HuH-7.5 (cell line): Measurements from ENCODE around the gene CTDSPL.

Source experiments
- DNase-seq: peaks from one replicate; pipeline ENCODE4 v3.0.0; 2011; ENCODE audit warnings: low spot score

Gene CTDSPL

DNA sequence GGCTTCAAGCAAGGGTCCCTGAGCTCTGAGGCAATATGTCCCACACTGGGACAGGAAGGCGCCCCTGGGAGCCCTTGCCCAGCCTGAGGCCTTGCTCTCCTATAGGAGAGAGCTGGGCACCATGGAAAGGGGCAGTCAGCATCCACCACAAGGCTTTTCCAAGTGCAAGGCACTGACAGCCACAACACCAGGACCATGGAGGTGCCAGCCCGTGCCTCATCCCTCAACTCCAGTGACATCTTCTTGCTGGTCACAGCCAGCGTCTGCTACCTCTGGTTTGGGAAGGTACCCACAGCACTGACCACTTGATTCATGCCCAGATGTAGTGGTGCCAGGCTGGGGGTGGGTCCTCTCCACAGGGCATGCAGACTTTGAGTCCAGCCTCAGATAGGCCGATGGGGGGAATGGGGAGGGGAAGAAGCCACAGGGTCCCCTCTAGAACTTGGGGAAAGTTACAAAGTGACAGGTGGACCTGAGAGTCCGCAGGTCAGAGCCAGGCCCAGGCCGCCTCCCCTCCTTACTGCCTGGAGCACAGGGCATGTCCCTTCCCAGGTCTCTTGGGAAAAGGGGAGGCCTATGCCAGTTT is 140.7 kb downstream of the CTDSPL start:
- DNase-seq, result no peak

DNA sequence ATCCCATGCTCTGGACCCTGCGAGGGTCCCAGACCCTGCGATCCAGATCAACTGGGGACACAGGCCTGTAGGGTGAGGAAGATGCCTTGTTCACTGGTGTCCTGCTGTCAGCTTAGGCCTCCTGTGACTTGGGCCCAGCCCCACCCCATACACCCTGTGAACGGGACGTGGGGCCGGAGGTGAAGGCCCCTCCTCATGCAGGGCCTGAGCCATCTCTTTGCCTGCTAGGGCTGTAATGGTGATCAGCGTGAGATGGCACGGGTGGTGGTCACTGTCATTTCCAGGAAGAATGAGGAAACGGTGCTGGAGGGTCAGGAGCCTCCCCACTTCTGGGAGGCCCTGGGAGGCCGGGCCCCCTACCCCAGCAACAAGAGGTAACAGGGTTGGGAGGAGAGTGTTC is 141.3 kb downstream of the CTDSPL start:
- no peak for DNase-seq

DNA sequence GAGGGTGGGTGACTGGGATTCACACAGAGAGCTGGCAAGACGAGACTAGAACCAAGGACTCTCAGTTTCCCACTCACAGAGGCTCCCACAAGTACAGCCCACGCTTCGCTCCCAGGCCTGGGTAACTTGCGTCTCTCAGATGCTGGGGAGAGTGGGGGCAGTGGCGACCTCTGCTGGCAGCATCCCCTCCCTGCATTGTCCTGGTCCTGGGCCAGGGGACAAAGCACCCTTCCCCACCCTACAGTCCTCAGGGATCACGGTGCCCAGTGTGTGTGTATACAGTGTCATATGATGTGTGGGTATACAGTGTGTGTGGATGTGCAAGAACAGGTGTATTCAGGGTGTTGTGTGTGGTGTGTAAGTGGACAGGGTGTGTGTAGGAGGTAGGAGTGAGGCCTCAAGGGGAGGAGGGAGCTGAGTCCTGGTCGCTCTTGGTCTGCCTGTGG is 141.7 kb downstream of the CTDSPL start:
- peak; percentile 77 for DNase-seq

DNA sequence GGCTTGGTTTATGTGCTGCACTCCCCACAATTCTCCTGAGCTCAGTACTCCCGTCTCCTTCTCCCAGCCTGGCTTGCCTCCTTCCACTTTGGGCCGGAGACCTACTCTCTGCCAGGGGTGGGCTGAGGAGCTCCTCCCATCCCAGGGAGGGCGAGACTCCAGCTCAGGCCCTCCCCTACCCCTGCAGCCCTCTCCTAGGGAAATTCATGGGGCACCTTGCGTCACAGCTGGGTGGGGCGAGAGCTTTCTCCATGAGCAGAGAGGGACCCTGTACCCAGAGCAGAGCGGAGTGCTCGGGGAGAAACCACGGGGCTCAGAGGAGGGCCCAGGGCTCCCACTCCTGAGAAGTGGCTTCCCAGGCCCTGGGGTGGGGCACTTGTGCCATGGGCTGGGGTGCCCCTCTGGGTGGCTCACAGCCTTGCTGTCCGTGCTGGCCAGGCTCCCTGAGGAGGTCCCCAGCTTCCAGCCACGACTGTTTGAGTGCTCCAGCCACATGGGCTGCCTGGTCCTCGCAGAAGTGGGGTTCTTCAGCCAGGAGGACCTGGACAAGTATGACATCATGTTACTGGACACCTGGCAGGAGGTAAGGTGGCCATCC is 142.2 kb downstream of the CTDSPL start:
- DNase-seq, result no peak

DNA sequence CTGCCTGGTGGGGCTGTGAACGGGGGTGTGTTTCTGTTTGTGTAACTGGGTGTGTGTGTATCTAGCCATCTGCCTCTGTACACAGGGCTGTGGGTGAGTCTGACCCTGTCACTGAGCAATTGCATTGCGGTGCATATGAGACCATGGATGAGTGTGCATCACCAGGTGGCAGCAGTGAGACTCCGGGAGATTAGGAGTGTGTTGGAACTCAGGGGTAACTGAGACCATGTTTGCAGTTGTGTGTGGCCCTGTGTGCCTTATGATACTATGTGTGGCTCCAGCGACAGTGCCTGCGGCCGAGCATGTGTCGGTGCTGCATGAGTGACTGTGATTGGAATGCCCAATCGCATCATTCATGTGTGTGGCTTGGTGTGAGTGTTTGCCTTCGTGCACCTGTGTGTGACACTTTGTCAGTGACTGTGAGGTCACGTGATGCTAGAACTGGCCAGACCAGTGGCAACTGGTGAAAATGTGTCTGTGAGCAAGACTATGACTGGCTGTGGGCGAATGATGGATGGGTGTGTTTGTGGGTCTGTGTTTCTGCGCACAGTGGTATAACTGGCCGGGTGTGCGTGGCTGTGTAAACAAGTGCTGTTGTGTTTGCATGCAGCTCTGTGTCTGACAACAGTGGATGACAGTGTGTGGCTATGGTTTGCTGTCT is 142.9 kb downstream of the CTDSPL start:
- peak; percentile 89 for DNase-seq

DNA sequence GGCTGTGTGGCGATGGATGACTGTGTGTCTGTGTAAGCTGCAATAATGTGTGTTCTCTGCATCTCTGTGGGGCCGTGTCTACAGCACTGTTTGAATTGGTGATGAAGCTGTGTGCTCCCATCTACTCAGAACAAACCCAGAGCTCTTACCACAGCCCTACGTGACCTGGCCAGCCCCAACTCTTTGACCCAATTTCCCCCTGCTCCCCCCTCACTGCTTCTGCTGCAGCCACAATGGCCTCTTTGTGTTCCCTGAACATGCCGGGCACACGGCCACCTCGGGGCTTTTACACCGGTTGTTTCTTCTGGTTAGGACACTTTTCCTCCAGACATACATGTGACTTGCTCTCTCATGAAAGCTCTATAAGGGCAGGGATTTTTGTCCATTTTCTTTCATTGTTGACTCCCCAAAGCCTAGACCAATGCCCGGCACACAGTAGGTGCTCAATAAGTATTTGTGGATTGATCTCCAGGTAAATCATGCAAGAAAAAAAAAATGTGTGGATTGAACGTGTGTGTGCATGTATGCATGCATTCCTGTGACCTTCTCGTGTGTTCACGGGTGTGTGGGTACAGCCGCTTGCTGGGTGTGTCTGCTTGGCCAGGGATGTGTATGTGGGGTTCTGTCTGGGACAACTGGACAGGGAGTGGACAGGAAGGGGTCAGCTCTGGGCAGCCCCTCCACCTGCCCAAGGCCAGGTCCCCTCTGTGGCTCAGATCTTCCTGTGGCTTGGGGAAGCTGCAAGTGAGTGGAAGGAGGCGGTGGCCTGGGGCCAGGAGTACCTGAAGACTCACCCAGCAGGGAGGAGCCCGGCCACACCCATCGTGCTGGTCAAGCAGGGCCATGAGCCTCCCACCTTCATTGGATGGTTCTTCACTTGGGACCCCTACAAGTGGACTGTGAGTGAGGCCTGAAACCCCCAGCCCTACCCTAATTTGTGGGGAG is 143.7 kb downstream of the CTDSPL start:
- DNase-seq, result peak; percentile 74

DNA sequence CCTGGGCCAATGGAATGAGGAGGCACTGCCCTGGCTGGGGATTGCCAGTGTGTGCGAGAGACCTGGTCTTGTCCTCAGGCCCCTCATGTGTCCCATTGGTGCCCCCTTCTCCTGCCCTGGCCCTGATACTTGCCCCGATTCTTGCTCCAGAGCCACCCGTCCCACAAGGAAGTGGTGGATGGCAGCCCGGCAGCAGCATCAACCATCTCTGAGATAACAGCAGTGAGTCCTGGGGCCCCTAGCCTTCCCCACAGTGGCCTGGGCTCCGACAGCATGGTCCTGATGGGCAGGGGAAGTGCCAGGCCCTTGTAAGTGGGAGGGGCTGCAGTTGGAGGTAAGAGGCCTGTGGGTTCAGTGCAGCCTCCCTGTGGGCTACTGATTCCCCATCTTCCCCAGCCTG is 144.4 kb downstream of the CTDSPL start:
- no peak for DNase-seq

DNA sequence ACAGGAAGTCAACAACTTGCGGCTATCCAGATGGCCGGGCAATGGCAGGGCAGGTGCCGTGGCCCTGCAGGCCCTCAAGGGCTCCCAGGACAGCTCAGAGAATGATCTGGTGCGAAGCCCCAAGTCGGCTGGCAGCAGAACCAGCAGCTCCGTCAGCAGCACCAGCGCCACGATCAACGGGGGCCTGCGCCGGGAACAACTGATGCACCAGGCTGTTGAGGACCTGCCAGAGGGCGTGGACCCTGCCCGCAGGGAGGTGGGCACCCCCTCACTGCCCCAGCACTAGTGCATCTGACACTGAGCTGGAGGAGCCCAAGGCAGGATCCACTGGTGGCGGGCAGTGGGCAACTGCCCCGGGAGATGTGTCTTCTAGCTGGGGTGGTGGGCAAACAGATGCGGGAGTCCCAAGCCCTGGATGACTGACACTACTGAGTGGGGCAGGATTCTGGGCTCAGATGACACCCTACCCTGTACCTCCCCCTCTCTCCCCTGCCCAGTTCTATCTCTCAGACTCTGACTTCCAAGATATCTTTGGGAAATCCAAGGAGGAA is 144.8 kb downstream of the CTDSPL start:
- no peak for DNase-seq

DNA sequence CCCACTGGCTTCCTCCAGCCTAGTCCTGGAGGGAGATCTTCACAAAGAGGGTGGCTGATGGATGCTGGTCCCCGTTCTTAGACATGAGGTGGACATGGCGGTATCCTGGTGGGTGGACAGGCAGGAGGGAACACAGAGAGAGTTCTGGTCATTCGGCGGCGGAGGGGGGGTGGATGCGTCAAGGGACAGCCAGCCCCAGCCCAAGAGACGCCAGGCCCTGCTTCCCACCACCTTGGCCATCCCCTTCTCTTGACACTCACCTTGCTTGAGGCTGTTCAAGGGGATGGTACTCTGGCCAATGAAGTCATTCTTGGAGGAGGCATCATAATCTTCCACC is 146.0 kb downstream of the CTDSPL start:
- DNase-seq, result no peak

DNA sequence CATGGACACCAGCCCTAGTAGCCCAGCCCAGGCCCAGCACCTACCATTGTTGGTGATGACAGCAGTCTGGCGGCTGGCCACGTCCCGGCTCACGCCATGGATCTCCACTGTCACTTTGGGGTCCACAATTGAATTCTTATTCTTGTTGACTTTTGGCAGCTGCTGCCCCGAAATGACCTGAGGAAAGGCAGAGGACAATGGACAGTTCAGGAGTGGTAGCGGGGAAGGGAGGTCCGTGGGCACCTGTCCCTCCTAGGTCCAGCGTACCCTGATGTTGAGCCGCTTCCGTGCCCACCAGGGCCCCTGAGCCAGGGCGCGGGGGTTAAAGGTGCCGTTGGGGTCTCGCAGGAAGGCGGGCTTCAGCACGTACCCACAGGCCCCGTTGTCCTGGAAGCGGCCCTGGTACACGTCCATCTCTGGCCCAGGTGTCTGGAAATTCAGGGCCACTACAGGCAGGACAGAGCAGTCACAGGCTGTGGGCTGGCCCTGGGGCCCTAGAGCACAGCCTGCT is 146.6 kb downstream of the CTDSPL start:
- no peak for DNase-seq

DNA sequence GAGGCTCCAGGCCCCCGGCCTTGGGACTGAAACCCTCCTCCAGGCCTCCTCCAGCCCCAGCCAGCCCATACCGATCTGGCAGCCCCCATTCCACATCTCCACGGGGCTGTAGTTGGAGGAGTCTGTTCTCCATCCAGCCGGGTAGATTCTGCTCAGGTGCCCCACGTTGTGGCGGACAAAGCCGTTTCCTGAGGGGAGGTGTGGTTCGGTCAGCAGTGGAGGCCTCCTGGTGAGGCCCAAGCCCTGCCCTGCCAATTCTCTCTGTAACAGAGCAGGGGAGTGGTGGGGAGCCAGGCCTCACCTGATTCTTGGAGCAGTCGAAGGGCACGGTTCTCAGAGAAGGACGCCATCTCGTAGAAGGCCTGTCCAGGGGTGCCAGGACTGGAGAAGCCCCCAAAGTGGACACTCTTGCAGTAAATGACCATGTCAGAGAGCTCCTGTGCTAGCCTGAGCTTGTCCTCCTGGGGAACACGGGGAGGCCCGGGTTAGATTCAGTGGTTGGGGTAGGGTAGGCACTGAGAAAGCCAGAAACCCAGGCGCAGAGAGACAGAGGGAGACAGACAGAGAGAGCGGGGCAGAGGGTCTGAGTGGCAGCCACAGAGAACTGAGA is 147.4 kb downstream of the CTDSPL start:
- no peak for DNase-seq

DNA sequence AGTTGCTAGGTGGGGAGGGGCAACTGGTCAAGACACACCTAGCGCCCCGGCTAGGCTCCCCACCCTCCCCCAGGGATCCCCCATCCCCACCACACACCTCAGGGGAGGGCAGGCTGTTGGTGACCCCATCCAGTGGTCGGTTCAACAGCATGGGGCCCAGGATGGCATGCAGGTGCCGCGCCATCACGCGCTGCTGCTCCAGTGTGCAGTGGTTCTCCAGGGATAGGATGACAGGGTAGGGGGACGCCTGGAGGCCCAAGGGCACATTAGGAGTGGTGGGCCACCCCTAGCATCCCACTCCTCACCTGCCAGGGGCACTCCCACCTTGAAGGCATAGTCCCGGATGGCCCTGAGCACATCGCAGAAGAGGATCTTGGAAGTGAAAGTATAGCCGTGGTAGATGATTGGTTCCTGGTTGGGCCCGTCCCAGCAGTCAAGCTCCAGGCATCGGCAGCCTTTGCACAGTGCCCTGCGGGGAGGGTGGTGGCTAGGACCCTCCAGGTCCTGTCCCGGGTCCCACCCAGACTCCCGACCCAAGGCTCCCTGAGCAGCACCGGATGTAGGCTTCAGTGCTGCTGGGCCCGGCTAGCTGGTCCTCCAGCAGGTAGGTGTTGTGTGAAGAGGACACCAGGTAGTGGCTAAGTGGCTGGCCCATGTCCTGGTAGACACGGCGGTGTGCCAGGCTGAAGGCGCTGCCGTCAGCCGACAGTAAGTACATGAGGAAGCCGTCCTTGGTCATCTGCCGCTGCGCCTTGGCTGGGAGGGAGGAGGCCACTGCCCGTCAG is 148.3 kb downstream of the CTDSPL start:
- no peak for DNase-seq

DNA sequence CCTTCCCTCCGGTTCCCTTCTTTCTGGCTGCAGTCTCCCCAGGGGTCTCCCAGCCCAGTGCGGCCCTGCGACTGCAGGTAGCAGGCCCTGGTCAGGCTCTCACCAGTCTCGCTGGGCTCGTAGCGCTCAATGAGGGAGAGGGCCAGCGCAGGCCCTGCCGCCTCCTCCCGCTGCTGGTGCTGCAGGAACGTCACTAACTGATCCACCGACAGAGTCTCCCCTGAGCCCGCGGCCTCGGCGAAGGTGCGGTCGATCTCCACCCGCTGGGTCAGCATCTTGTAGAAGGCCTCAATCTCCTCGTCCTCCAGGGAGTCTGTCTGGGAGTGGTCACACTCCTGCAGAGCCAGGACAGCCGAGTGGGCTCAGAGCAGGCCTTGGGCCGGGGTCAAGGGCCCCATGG is 149.4 kb downstream of the CTDSPL start:
- DNase-seq, result no peak

DNA sequence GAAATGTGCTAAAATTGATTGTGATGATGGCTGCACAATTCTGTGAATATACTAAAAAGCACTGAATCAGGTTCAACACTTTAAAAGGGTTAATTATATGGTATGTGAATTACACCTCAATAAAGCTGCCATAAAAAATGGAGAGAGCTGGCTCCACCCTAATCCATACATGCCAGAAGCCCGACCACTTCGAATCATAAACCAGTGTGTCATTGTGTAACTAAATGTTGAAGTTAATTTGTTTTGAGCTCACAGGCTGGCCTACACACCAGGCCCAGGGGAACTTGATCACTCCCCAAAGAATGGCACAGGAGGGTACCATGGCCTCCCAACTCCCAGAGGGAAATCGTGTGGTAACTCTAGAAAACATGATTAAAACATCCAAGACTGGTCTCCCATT is 153.8 kb downstream of the CTDSPL start:
- no peak for DNase-seq

DNA sequence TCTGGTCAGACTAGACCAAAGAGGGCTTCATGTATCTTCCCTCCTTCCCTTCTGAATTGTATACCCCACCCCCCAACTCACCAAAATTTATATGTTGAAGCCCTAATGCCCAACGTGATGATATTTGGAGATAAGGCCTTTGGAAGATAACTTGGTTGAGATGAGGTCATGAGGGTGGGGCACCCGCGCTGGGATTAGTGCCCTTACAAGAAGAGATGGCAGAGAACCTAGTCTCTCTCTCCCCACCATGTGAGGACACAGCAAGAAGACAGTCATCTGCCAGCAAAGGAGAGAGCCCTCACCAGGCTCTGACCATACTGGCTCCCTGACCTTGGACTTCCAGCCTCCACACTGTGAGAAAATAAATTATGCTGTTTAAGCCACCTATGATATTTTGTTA is 154.3 kb downstream of the CTDSPL start:
- no peak for DNase-seq

DNA sequence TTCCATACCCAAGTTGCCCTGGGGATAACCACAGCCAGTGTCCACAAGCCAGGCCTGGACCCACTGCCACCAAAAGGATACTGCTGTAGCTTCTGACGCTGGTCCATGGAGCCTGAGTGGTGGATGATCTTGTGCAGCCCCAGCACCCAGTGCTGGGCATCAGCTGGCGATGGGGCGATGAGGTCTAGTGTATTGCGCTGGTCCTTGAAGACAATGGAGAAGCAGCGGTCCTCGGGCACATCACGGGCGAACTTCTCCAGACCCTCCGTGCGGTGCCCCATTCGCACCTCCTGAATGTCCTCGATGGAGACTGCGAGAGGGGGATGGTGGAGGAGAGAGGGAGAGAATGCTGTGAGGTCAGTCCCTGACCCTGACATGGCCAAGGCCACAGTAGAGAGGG is 154.7 kb downstream of the CTDSPL start:
- DNase-seq, result no peak

DNA sequence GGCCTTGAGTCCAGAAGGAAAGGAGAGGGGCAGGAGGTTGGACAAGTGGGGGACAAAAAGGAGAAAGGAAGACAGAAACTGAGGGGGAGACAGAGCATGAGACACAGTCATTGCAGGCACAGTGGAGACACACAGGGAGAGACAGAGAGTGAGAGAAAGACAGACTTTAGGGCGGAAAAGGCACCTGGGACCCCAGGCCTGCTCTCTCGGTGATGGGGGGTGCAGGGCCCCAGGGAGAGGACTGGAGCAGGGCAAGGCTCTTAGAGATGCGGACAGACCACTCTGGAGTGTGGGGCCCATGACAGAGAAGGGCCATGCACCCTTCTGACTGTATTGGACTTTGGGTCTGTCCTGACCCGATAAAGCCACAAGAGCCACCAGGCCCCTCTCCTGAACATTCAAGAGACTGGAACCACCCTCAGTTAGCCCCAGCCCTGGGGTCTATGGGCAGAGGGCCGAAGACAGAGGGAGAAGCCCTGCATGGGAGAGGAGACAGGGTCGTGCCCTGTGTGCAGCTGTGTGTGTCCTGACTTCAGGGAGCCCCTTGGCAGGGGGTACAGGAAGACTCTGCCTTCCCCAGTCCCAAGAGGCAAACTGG is 155.3 kb downstream of the CTDSPL start:
- no peak for DNase-seq

DNA sequence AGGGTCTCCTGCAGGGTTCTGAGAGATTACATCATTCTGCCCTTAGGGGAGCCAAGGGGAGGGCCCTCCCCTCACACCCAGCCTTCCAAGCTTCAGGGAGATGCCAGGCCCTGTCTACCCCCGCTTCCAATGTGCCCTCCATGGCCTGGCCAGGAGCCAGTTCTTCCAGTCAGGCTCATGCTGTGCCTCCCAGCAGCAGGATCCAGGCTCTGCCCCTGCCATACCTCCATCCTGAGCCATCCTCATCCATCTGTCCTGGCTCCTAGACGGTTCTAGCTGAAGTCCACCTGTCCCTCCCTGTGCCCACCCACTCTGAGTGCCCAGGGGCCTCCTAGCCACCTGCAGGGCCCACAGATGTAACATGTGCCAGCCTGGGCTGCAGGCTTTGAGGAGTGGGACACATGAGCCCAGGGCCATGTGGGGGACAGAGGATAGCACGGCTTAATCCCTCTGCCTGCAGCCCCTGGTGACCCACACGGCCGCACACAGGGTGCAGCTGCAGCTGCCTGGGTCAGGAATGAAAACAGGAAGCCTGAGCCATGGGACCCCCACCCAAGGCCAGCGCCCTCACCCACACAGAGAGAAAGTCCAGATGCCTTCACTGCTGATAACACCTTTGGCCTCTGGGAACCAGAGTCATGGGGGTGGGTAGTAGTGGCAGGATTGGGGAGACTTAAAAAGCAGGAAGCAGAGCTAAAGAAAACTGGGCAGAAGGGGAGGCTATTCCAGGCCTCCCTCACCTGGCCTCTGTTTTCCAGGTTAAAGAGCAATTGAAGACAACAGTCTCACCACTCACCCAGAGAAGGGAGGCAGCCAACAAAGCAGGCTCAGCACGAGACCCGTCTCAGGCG is 156.0 kb downstream of the CTDSPL start:
- no peak for DNase-seq
